HCT116 (cell line): ENCODE data around the gene DOCK4. TPM values are rescaled to one million over a fixed set of nuclear protein-coding genes. Genes with fewer than 3 reads are reported as not detected.

Source experiments
- ATAC-seq: fragments of 200-7000 bp; cut with Tn5 transposase; 2 replicates; pipeline ENCODE4 v1.9.1; 2020; ENCODE audit warnings: mild to moderate bottlenecking, moderate library complexity
- BruUV-seq: library from RNA; stranded (reverse); fragments of 400-500 nt; replicated peaks from 2 replicates; lab custom pipeline; 2021; lab: Mats Ljungman, UMichigan
- CTCF ChIA-PET: fragments of 300-600 bp; sonication (Branson Sonifier 250); formaldehyde crosslinking; loops from one replicate; lab custom pipeline; 2021; ENCODE audit warnings: antibody characterized with exemption; lab: Charles Lee
- POLR2A ChIA-PET: fragments of 300-600, 350-600 bp; sonication (Branson Sonifier 250); formaldehyde crosslinking; loops from one replicate; lab custom pipeline; 2021; ENCODE audit warnings: antibody characterized with exemption; lab: Charles Lee
- RAD21 ChIA-PET, 2 experiments: fragments of 300-600 bp; sonication (Branson Sonifier 250); formaldehyde crosslinking; loops; one replicate each; lab custom pipeline; 2023; ENCODE audit warnings: low total read pairs in 2 of 2; ENCODE audit not compliant: uncharacterized antibody in 2 of 2, unreplicated experiment in 2 of 2, low non-redundant PET in 1 of 2; lab: Charles Lee
- DNase-seq: peaks from one replicate; pipeline ENCODE4 v3.0.0-alpha.2; 2010; ENCODE audit warnings: low read depth, low spot score
- H2AFZ ChIP-seq: fragments of 200-600 bp; shearing (Covaris generic), sonication (generic); 2 replicates; pipeline ENCODE4 v1.6.1; 2017; ENCODE audit warnings: low read depth, mixed run types, mixed read lengths, antibody characterized with exemption, low read length; ENCODE audit not compliant: poor library complexity, severe bottlenecking
- H3K27ac ChIP-seq: 2 replicates; pipeline ENCODE4 v1.5.1; 2012; ENCODE audit warnings: low read depth, low read length
- H3K27me3 ChIP-seq: fragments of 200-600 bp; sonication (generic); 2 replicates; pipeline ENCODE4 v1.6.1; 2016; ENCODE audit warnings: mixed run types, low read length, mixed read lengths; ENCODE audit not compliant: insufficient read depth
- H3K36me3 ChIP-seq, 2 experiments: fragments of 200-500 bp in 1 of 2; fragments of 200-600 bp in 1 of 2; sonication (Bioruptor generic) in 1 of 2; sonication (generic) in 1 of 2; 2 replicates each; pipeline versions ENCODE4 v1.5.1 to v1.6.1; 2014 to 2016; ENCODE audit warnings: low read length in 2 of 2, inconsistent platforms in 1 of 2, mixed read lengths in 1 of 2, mixed run types in 1 of 2; ENCODE audit not compliant: insufficient read depth in 2 of 2, control insufficient read depth in 1 of 2
- H3K4me1 ChIP-seq, 2 experiments: fragments of 200-600 bp in 1 of 2; sonication (generic) in 1 of 2; 2 replicates each; pipeline versions ENCODE4 v1.5.1 to v1.6.1; 2012 to 2017; ENCODE audit warnings: low read length in 2 of 2, inconsistent platforms in 1 of 2, mild to moderate bottlenecking in 1 of 2, mixed read lengths in 1 of 2, mixed run types in 1 of 2, moderate library complexity in 1 of 2; ENCODE audit not compliant: insufficient read depth in 2 of 2, control insufficient read depth in 1 of 2
- H3K4me2 ChIP-seq: fragments of 200-600 bp; sonication (generic); 2 replicates; pipeline ENCODE4 v1.6.1; 2017; ENCODE audit warnings: mixed run types, low read length, mixed read lengths
- H3K4me3 ChIP-seq, 2 experiments: fragments of 200-600 bp in 1 of 2; sonication (generic) in 1 of 2; replicated peaks in 1 of 2; 2 replicates each; pipeline ENCODE4 v1.5.1; 2011 to 2016; ENCODE audit warnings: low read length in 2 of 2, control low read depth in 1 of 2, low read depth in 1 of 2, mild to moderate bottlenecking in 1 of 2, mixed read lengths in 1 of 2, mixed run types in 1 of 2
- H3K79me2 ChIP-seq: fragments of 200-600 bp; sonication (generic); 2 replicates; pipeline ENCODE4 v1.6.1; 2017; ENCODE audit warnings: mild to moderate bottlenecking, mixed run types, low read length, moderate library complexity, mixed read lengths; ENCODE audit not compliant: insufficient read depth
- H3K9ac ChIP-seq: fragments of 200-600 bp; sonication (generic); 2 replicates; pipeline ENCODE4 v1.6.1; 2016; ENCODE audit warnings: low read length, mixed read lengths
- H3K9me2 ChIP-seq: fragments of 200-600 bp; sonication (generic), shearing (Covaris generic); 2 replicates; pipeline ENCODE4 v1.6.1; 2017; ENCODE audit warnings: mixed run types, mild to moderate bottlenecking, moderate library complexity; ENCODE audit not compliant: insufficient read depth
- H3K9me3 ChIP-seq, 2 experiments: fragments of 200-500 bp in 1 of 2; fragments of 200-600 bp in 1 of 2; sonication (Bioruptor generic) in 1 of 2; sonication (generic) in 1 of 2; 2 replicates each; pipeline ENCODE4 v1.6.1; 2014 to 2017; ENCODE audit warnings: low read length in 2 of 2, mixed read lengths in 2 of 2, inconsistent platforms in 1 of 2, low read depth in 1 of 2, mild to moderate bottlenecking in 1 of 2, mixed run types in 1 of 2, moderate library complexity in 1 of 2; ENCODE audit not compliant: control insufficient read depth in 1 of 2, insufficient read depth in 1 of 2
- H4K20me1 ChIP-seq: fragments of 200-600 bp; sonication (generic), shearing (Covaris generic); 2 replicates; pipeline ENCODE4 v1.6.1; 2017; ENCODE audit warnings: mixed run types, mild to moderate bottlenecking, moderate library complexity; ENCODE audit not compliant: insufficient read depth
- CEBPB ChIP-seq: IDR thresholded peaks from 2 replicates; pipeline ENCODE4 v1.6.1; 2012; ENCODE audit warnings: low read depth
- JUND ChIP-seq: IDR thresholded peaks from 2 replicates; pipeline ENCODE4 v1.6.1; 2012
- MAX ChIP-seq: IDR thresholded peaks from 2 replicates; pipeline ENCODE4 v1.6.1; 2012
- POLR2A ChIP-seq: IDR thresholded peaks from 2 replicates; pipeline ENCODE4 v1.7.0; 2011; ENCODE audit warnings: borderline replicate concordance; ENCODE audit not compliant: insufficient read depth, insufficient read length; ENCODE audit errors: extremely low read depth
- POLR2AphosphoS5 ChIP-seq: IDR thresholded peaks from 2 replicates; pipeline ENCODE4 v1.6.1; 2011; ENCODE audit warnings: mild to moderate bottlenecking, low read depth, low read length, moderate library complexity
- RAD21 ChIP-seq: IDR thresholded peaks from 2 replicates; pipeline ENCODE4 v1.6.1; 2012; ENCODE audit warnings: low read depth, mild to moderate bottlenecking
- SIN3A ChIP-seq: IDR thresholded peaks from 2 replicates; pipeline ENCODE4 v1.6.1; 2012; ENCODE audit warnings: low read depth
- SRF ChIP-seq: IDR thresholded peaks from 2 replicates; pipeline ENCODE4 v1.6.1; 2012; ENCODE audit warnings: low read depth
- TCF7L2 ChIP-seq: IDR thresholded peaks from 2 replicates; pipeline ENCODE4 v1.7.0; 2011; ENCODE audit warnings: borderline replicate concordance, inconsistent platforms; ENCODE audit not compliant: insufficient read depth, insufficient read length; ENCODE audit errors: extremely low read depth
- YY1 ChIP-seq: IDR thresholded peaks from 2 replicates; pipeline ENCODE4 v1.6.1; 2011; ENCODE audit warnings: low read length, low read depth, moderate library complexity, mild to moderate bottlenecking; ENCODE audit not compliant: insufficient replicate concordance; ENCODE audit errors: extremely low read depth
- ZNF274 ChIP-seq: fragments of 200-500 bp; sonication (Bioruptor generic); IDR thresholded peaks from 2 replicates; pipeline ENCODE4 v1.6.1; 2014; ENCODE audit warnings: mild to moderate bottlenecking, low read depth, low read length, inconsistent platforms
- intact Hi-C: fragments of 100-400 bp; cut with micrococcal nuclease; formaldehyde crosslinking; loops from 2 replicates; pipeline ENCODE4 v1.10.0; 2022
- total RNA-seq: library from RNA; stranded (reverse); gene quantifications from one replicate; pipeline ENCODE4 v1.2.1, GENCODE V29; 2021; ENCODE audit not compliant: unreplicated experiment
- TF ChIP-seq, protein P1 (sequence below), 3 experiments: fragments of 200-600 bp in 1 of 3; sonication (generic) in 1 of 3; IDR thresholded peaks in 2 of 3; conservative IDR thresholded peaks in 1 of 3; 2 replicates each; pipeline ENCODE4 v1.5.1; 2012 to 2017; ENCODE audit warnings: low read depth in 2 of 3, low read length in 2 of 3, antibody characterized with exemption in 1 of 3, borderline replicate concordance in 1 of 3, control low read depth in 1 of 3, mild to moderate bottlenecking in 1 of 3, mixed read lengths in 1 of 3, mixed run types in 1 of 3, moderate library complexity in 1 of 3; ENCODE audit not compliant: insufficient read depth in 1 of 3

DOCK4 gene
- total RNA-seq, 1 experiment from 2014 or later, result 2.2 TPM

GRCh38 chr7:112160130-112160770 lies 45.9 kb downstream of the DOCK4 start:
- ATAC-seq (no peak), DNase-seq (no peak)
- no peak overlapping the region for H3K9ac ChIP-seq
- ChIA-PET POLR2A (no interaction called here), RAD21 (no interaction called here), CTCF (no interaction called here)
- H3K9me2 ChIP-seq, result no peaks in the 10 kb centered on the region
- intact Hi-C loops, result no loop called here
- no peaks in the 10 kb centered on the region for H3K9me3 ChIP-seq
- no peak overlapping the region for H3K27ac ChIP-seq
- no peaks in the 10 kb centered on the region for H3K27me3 ChIP-seq
- H3K79me2 ChIP-seq, result no peaks in the 10 kb centered on the region
- H3K4me3 ChIP-seq, result no peak overlapping the region
- no peaks in the 10 kb centered on the region for H3K36me3 ChIP-seq
- no TSS peak for BruUV-seq
- no peak overlapping the region for H3K4me2 ChIP-seq
- H3K4me1 ChIP-seq, result no peaks in the 10 kb centered on the region
- H2AFZ ChIP-seq, result no peak overlapping the region
- TF ChIP-seq SIN3A (no peak), POLR2AphosphoS5 (no peak), RAD21 (no peak), YY1 (no peak), JUND (no peak), POLR2A (no peak), MAX (no peak), TCF7L2 (no peak), SRF (no peak), ZNF274 (no peak), CEBPB (no peak)
- TF ChIP-seq, protein P1, sequence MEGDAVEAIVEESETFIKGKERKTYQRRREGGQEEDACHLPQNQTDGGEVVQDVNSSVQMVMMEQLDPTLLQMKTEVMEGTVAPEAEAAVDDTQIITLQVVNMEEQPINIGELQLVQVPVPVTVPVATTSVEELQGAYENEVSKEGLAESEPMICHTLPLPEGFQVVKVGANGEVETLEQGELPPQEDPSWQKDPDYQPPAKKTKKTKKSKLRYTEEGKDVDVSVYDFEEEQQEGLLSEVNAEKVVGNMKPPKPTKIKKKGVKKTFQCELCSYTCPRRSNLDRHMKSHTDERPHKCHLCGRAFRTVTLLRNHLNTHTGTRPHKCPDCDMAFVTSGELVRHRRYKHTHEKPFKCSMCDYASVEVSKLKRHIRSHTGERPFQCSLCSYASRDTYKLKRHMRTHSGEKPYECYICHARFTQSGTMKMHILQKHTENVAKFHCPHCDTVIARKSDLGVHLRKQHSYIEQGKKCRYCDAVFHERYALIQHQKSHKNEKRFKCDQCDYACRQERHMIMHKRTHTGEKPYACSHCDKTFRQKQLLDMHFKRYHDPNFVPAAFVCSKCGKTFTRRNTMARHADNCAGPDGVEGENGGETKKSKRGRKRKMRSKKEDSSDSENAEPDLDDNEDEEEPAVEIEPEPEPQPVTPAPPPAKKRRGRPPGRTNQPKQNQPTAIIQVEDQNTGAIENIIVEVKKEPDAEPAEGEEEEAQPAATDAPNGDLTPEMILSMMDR (IDR thresholded peaks at IDR 0.05 in 2 of 3, conservative IDR thresholded peaks at IDR 0.05 in 1 of 3; ENCODE audit: borderline replicate concordance in 1 of 3, insufficient read depth in 1 of 3, low read depth in 2 of 3, low read length in 2 of 3), result no peak
- H4K20me1 ChIP-seq, result no peaks in the 10 kb centered on the region
